Activated T-cell treated with anti-CD3 and anti-CD28 coated beads, Interleukin-2, amount 50 U/mL, for 24 hours (primary cell): ENCODE data around the gene CCDC122.
A peak's percentile ranks its signal among the peaks of the same experiment; 100 is the strongest.

Experiments used
- DNase-seq: peaks from one replicate; pipeline ENCODE4 v3.0.0-alpha.2; 2020
- H3K27ac Mint-ChIP-seq: 2 replicates; pipeline ENCODE4 v1.8.0; 2020; ENCODE audit warnings: mild to moderate bottlenecking, mixed read lengths
- H3K27me3 Mint-ChIP-seq: 2 replicates; pipeline ENCODE4 v1.8.0; 2020; ENCODE audit warnings: mixed read lengths
- H3K36me3 Mint-ChIP-seq: 2 replicates; pipeline ENCODE4 v1.8.0; 2020; ENCODE audit warnings: low read depth, mixed read lengths
- H3K4me1 Mint-ChIP-seq: 2 replicates; pipeline ENCODE4 v1.8.0; 2020; ENCODE audit warnings: low read depth, mixed read lengths
- H3K4me3 Mint-ChIP-seq: 2 replicates; pipeline ENCODE4 v1.8.0; 2020; ENCODE audit warnings: mild to moderate bottlenecking, moderate library complexity, mixed read lengths
- H3K9me3 Mint-ChIP-seq: 2 replicates; pipeline ENCODE4 v1.8.0; 2020; ENCODE audit warnings: mixed read lengths

The CCDC122 gene

GRCh38 chr13:43884222-43884621, 4.7 kb upstream of the CCDC122 start:
- Mint-ChIP-seq H3K27ac (no peak overlapping the region), H3K9me3 (no peaks in the 10 kb centered on the region), H3K4me3 (no peak overlapping the region), H3K27me3 (peaks cover 22% of the 10 kb centered on the region), H3K36me3 (peaks cover 5% of the 10 kb centered on the region), H3K4me1 (peaks cover 17% of the 10 kb centered on the region)
- DNase-seq: no peak

- peaks cover 5% of the 10 kb centered on the region for H3K36me3 Mint-ChIP-seq
- no peak for DNase-seq
- H3K4me3 Mint-ChIP-seq: no peak overlapping the region
- no peak overlapping the region for H3K27ac Mint-ChIP-seq
- peaks cover 21% of the 10 kb centered on the region for H3K4me1 Mint-ChIP-seq
- peaks cover 22% of the 10 kb centered on the region for H3K27me3 Mint-ChIP-seq
- H3K9me3 Mint-ChIP-seq: no peaks in the 10 kb centered on the region
Observed at GRCh38 chr13:43883631-43884030, 4.1 kb upstream of the CCDC122 start.

- H3K9me3 Mint-ChIP-seq: no peaks in the 10 kb centered on the region
- no peak overlapping the region for H3K4me3 Mint-ChIP-seq
- H3K4me1 Mint-ChIP-seq: peaks cover 32% of the 10 kb centered on the region
- no peak overlapping the region for H3K27ac Mint-ChIP-seq
- DNase-seq: no peak
- H3K27me3 Mint-ChIP-seq: peaks cover 22% of the 10 kb centered on the region
- peaks cover 5% of the 10 kb centered on the region for H3K36me3 Mint-ChIP-seq
Observed at GRCh38 chr13:43881580-43881979, 2.0 kb upstream of the CCDC122 start.

- peaks cover 22% of the 10 kb centered on the region for H3K27me3 Mint-ChIP-seq
- no peak overlapping the region for H3K4me3 Mint-ChIP-seq
- no peak overlapping the region for H3K27ac Mint-ChIP-seq
- peaks cover 32% of the 10 kb centered on the region for H3K4me1 Mint-ChIP-seq
- no peak for DNase-seq
- peaks cover 5% of the 10 kb centered on the region for H3K36me3 Mint-ChIP-seq
- H3K9me3 Mint-ChIP-seq: no peaks in the 10 kb centered on the region
Observed at GRCh38 chr13:43880926-43881325, 1.4 kb upstream of the CCDC122 start.

GRCh38 chr13:43880214-43880855, 795 bp upstream of the CCDC122 start:
- H3K36me3 Mint-ChIP-seq: peaks cover 2% of the 10 kb centered on the region
- peaks cover 32% of the 10 kb centered on the region for H3K4me1 Mint-ChIP-seq
- no peak for DNase-seq
- H3K27ac Mint-ChIP-seq: peak overlapping the region; percentile 93
- H3K27me3 Mint-ChIP-seq: peaks cover 20% of the 10 kb centered on the region
- peak overlapping the region; percentile 83 for H3K4me3 Mint-ChIP-seq
- no peaks in the 10 kb centered on the region for H3K9me3 Mint-ChIP-seq

GRCh38 chr13:43879755-43880181, 228 bp upstream of the CCDC122 start, which contains the start of gene LACC1:
Gene LACC1, plus strand, starts transcription at chr13:43879904. Its CDS starts 1,082 bp downstream, at chr13:43880986.
- DNase-seq: no peak
- Mint-ChIP-seq H3K9me3 (no peaks in the 10 kb centered on the region), H3K27ac (peak within 1 kb of the TSS; percentile 93), H3K36me3 (no peaks in the 10 kb centered on the region), H3K4me1 (peaks cover 32% of the 10 kb centered on the region), H3K27me3 (peaks cover 17% of the 10 kb centered on the region), H3K4me3 (peak within 1 kb of the TSS; percentile 83)

GRCh38 chr13:43877766-43878165, 1.8 kb downstream of the CCDC122 start:
- Mint-ChIP-seq H3K36me3 (no peaks in the 10 kb centered on the region), H3K4me1 (peaks cover 32% of the 10 kb centered on the region), H3K9me3 (no peaks in the 10 kb centered on the region), H3K4me3 (no peak overlapping the region), H3K27me3 (peaks cover 17% of the 10 kb centered on the region), H3K27ac (peak overlapping the region; percentile 59)
- DNase-seq: no peak

GRCh38 chr13:43877326-43877725, 2.2 kb downstream of the CCDC122 start:
- Mint-ChIP-seq H3K4me1 (peaks cover 32% of the 10 kb centered on the region), H3K27me3 (peaks cover 17% of the 10 kb centered on the region), H3K9me3 (no peaks in the 10 kb centered on the region), H3K4me3 (no peak overlapping the region), H3K36me3 (no peaks in the 10 kb centered on the region), H3K27ac (no peak overlapping the region)
- no peak for DNase-seq

GRCh38 chr13:43876366-43876765, 3.2 kb downstream of the CCDC122 start:
- Mint-ChIP-seq H3K4me3 (no peak overlapping the region), H3K4me1 (peaks cover 30% of the 10 kb centered on the region)
- no peak for DNase-seq

GRCh38 chr13:43874504-43875092, 4.9 kb downstream of the CCDC122 start:
- Mint-ChIP-seq H3K9me3 (no peaks in the 10 kb centered on the region), H3K36me3 (no peaks in the 10 kb centered on the region), H3K27ac (no peak overlapping the region), H3K27me3 (no peaks in the 10 kb centered on the region), H3K4me3 (no peak overlapping the region), H3K4me1 (peaks cover 19% of the 10 kb centered on the region)
- no peak for DNase-seq

More at GRCh38 chr13:43876366-43876765, 3.2 kb downstream of the CCDC122 start:
- Mint-ChIP-seq H3K27me3 (peaks cover 12% of the 10 kb centered on the region), H3K9me3 (no peaks in the 10 kb centered on the region), H3K36me3 (no peaks in the 10 kb centered on the region), H3K27ac (no peak overlapping the region)

GRCh38 chr13:43872181-43872580, 7.4 kb downstream of the CCDC122 start:
- no peak overlapping the region for H3K27ac Mint-ChIP-seq
- peaks cover 2% of the 10 kb centered on the region for H3K4me1 Mint-ChIP-seq
- no peak for DNase-seq
- H3K36me3 Mint-ChIP-seq: no peaks in the 10 kb centered on the region
- no peak overlapping the region for H3K4me3 Mint-ChIP-seq
- H3K27me3 Mint-ChIP-seq: no peaks in the 10 kb centered on the region
- no peaks in the 10 kb centered on the region for H3K9me3 Mint-ChIP-seq

GRCh38 chr13:43865892-43866291, 13.6 kb downstream of the CCDC122 start:
- Mint-ChIP-seq H3K9me3 (no peaks in the 10 kb centered on the region), H3K36me3 (no peaks in the 10 kb centered on the region), H3K4me3 (no peak overlapping the region), H3K27ac (no peak overlapping the region), H3K27me3 (no peaks in the 10 kb centered on the region), H3K4me1 (no peaks in the 10 kb centered on the region)
- no peak for DNase-seq

- H3K9me3 Mint-ChIP-seq: no peaks in the 10 kb centered on the region
- H3K27ac Mint-ChIP-seq: no peak overlapping the region
- H3K36me3 Mint-ChIP-seq: no peaks in the 10 kb centered on the region
- H3K27me3 Mint-ChIP-seq: no peaks in the 10 kb centered on the region
- DNase-seq: no peak
- no peak overlapping the region for H3K4me3 Mint-ChIP-seq
- H3K4me1 Mint-ChIP-seq: no peaks in the 10 kb centered on the region
Observed at GRCh38 chr13:43864921-43865320, 14.6 kb downstream of the CCDC122 start.

- H3K4me3 Mint-ChIP-seq: no peak overlapping the region
Observed at GRCh38 chr13:43861863-43862262, 17.7 kb downstream of the CCDC122 start.

GRCh38 chr13:43852923-43853404, 26.6 kb downstream of the CCDC122 start:
- peaks cover 34% of the 10 kb centered on the region for H3K36me3 Mint-ChIP-seq

More at GRCh38 chr13:43861863-43862262, 17.7 kb downstream of the CCDC122 start:
- no peaks in the 10 kb centered on the region for H3K27me3 Mint-ChIP-seq
- no peaks in the 10 kb centered on the region for H3K4me1 Mint-ChIP-seq
- H3K27ac Mint-ChIP-seq: no peak overlapping the region
- H3K9me3 Mint-ChIP-seq: no peaks in the 10 kb centered on the region
- H3K36me3 Mint-ChIP-seq: no peaks in the 10 kb centered on the region
- no peak for DNase-seq

More at GRCh38 chr13:43852923-43853404, 26.6 kb downstream of the CCDC122 start:
- H3K4me1 Mint-ChIP-seq: no peaks in the 10 kb centered on the region
- no peak for DNase-seq
- H3K4me3 Mint-ChIP-seq: no peak overlapping the region
- no peak overlapping the region for H3K27ac Mint-ChIP-seq
- H3K9me3 Mint-ChIP-seq: peaks cover 51% of the 10 kb centered on the region
- H3K27me3 Mint-ChIP-seq: no peaks in the 10 kb centered on the region
